HUDEP-2 (cell line): ENCODE data around the gene TMEM175.

Source experiments
- DNase-seq, 76 experiments: peaks; one replicate each; lab custom pipeline; 2025; ENCODE audit not compliant: unreplicated experiment in 76 of 76; lab: John Stamatoyannopoulos, UW

The TMEM175 gene

DNA sequence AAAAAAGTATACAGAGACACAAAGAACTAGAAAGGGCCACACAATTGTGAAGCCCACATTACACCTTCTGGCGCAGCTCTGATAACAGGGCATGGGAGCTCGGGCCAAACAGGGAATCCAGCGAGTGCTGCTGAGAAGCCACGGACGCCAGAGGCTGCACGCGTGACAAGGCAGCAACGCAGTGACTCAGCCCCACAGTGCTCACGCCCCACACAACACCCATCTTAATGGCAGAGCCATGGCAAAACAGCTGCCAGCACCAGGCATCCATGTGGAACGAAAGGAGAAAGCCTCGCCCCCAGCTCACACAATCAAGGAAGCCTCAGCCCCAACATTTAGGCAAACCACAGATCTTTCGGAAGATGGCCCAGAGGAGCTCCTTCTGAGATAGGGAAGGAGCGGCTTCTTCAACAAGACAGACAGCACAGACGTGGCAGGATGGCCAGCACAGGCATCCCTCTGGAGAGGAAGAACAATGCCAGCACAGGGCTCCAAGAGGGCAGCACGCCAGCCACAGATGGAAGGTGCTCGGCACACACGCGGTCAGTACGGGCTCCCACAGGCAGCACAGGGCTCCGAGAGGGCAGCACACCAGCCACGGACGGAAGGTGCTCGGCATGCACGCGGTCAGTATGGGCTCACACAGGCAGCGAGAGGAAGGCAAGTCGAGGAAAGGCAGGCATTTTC is 33.2 kb upstream of the TMEM175 start:
- no peak for DNase-seq

DNA sequence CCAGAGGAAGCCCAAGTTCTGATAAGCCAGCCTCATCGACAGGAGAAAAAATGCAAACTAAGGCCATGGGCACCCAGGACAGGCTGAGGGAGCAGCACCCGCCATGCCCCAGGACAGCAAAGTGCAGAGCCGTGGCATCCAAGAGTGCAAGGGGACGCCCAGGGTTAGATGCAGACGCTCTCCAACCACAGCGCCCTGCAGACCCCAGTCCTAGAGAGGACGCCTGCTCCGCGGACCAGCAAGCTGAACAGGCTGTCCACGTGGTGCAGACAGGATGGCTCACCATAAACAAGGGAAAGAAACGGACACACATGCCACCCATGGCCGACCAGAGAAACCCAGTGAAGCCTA is 32.7 kb upstream of the TMEM175 start:
- no peak for DNase-seq

DNA sequence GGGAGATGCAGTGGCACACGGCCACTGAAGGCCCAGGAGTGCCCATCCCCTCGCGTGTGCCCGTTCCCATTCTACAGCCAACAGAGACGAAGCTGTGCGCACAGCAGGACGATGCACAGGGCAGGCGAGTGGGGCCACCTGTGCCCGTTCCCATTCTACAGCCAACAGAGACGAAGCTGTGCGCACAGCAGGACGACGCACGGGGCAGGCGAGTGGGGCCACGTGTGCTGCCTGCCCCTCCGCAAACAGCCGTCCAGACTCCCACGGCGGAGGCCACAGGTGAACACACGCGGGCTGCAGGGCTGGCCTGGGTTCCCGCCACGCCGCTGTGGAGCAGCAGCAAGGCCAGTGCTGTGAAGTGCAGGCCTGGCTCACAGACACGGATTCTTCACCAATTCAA is 32.2 kb upstream of the TMEM175 start:
- no peak for DNase-seq

DNA sequence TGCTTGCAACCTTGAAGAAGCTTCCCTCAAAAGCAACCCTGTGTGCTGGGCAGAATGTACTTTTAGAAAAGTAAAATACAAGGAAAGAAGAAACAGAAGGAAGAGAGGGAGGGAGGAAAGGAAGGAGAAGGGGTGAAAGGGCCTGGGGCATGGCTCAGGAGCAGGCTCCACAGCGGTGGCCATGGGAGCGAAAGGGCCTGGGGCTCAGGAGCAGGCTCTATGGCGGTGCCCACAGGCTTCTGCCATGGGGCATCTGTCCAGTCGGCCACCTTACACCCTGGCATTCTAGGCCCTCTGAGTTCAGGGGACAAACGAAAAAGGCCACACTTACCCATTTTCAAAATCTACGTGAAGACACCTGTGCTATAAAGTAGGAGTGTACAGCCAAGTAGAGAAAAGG is 31.5 kb upstream of the TMEM175 start:
- no peak for DNase-seq

DNA sequence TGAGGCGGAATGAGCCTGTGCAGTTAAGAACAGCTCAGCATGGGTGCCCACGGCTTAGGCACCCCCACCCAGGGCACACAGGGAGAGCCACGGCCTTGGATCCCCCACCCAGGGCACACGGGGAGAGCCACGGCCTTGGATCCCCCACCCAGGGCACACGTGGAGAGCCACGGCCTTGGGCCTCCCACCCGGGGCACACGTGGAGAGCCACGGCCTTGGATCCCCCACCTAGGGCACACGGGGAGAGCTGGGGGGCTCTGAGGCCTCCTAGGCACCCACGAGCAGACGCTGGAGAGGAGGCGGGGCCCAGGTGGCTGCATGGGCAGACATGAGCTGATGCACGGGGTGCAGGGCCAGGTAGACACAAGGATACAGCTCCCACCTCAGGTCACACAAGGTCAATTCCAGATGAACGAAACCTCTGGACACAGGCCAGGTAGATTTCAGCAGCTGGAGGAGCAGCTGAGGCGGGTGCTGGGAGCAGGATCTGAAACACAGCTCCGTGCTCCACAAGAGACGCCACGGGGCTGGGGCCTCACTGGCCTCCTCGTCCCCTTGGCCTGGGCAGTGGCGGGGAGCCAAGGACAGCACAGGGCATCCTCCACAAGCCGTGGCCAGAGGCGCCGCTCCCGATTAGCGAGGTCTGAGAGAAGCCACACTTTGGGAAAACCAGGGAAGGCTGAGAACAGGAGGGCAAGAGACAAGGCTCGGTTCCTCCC is 30.9 kb upstream of the TMEM175 start:
- DNase-seq = no peak

DNA sequence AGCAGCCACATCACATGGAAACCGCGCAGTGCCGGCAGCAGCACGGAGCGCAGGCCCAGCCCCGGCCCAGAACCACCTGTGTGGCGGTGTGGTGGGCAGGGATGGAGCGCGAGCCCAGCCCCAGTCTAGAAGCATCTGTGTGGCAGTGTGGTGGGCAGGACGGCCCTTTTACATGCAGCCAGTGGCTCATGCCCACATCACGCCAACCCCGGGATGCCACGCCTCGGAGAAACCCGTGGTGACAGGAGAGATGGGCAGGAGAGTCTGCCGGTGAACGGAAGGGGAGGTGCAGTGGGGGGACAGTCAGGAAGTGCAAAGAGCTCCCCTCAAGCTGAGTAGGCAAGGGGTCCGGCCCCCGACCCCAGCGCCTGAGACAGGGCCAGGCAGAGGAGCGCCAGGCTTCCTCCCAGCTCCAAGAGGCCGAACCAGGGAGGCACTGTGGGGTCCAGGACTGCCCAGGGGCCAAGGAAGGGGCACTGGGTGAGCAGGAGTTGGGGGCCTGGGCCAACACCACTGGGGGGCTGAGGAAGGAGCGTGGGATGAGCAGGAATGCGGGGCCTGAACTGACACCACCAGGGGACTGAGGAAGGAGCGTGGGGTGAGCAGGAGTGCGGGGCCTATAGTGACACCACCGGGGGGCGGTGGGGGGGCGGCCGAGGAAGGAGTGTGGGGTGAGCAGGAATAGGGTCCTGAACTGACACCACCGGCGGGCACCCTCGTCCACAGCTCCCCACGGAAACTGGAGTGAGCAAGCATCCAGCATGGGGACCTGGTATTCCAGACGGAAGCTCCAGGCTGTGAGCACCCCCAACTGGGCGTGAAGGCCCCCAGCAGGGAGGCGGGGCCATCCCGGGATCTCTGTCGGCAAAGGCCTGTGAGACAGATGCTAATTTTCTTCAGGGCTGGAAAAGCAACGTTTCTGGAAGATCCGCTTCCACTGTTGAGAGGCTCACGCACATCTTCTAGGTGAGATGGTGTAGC is 28.9 kb upstream of the TMEM175 start:
- no peak for DNase-seq

DNA sequence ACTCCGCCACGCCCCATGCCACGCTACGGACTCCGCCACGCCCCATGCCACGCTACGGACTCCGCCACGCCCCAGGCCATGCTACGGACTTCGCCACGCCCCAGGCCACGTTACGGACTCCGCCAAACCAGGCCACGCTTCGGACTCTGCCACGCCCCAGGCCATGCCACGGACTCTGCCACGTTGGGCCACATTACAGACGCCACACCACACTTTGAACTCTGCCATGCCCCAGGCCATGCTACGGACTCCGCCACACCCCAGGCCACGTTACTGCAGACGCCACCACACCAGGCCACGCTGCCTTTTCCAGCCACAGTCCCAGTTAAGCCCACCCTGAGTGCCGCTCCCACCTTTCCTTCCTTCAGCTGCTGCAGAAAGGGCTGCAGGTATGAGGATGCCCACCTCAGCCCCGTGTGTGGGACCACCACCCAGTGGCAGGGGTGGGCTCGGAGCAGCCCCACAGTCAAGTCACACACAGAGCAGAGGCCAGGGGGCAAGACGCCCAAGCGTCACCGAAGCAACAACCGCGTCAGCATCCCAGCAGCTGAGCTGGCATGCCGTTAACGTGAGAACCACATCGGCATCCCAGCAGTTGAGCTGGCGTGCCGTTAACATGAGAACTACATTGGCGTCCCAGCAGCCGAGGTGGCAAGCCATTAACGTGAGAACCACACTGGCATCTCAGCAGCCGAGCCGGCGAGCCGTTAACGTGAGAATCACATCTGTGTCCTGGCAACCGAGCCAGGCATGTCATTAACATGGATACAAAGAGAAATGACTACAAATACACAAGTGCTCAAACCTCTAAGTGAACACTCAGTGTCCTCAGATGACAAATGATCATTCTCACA is 26.5 kb upstream of the TMEM175 start:
- DNase-seq = peak in 1 of 76 experiments; percentile 5

DNA sequence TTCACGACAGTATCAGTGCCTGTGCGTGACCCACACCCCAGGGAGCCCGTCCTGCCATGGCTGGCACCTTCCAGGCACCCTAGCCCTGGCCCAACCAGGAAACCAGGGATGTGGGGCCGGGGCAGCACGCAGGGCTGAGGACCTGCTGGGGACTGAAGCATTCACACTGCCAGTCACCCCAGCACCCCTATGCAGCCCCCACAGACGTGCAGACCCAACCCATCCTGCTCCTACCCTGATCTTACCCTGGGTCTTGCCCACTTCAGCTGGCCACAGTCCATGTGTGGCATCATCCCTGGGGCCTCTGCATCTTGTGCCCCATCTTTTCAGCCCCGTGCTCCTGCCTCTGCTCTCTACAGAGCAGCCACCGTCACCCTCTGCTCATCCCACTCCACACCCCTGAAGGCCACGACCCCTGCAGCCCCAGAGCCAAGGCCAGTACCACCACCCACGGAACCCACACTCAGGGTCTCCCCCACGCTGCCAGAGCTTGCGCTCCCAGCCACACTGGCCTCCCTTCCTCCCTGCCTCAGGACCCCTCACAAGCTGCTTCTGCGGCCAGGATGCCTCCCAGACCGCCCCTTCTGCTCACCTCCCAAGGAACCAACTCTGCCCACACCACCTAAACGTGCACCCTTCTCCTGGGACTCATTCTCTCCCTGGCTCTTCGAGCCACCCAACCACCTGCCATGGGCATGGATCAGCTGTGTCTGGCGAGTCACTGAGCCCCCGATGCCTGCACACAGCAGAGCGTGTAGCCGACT is 25.7 kb upstream of the TMEM175 start:
- no peak for DNase-seq

DNA sequence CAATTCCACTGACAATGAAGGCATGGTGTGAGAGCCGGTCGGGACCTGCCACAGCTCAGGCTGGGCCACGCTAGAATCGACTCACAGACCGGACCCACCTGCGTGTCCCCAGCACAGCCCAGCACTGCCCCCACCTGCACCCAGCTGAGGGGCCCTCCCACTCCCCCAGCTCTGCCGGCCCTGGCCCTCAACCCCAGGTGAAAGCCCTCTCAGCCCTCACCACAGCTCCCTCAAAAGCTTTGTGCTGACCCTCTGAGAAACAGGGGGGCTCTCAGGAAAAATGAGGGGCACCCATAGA is 25.2 kb upstream of the TMEM175 start:
- DNase-seq = no peak

DNA sequence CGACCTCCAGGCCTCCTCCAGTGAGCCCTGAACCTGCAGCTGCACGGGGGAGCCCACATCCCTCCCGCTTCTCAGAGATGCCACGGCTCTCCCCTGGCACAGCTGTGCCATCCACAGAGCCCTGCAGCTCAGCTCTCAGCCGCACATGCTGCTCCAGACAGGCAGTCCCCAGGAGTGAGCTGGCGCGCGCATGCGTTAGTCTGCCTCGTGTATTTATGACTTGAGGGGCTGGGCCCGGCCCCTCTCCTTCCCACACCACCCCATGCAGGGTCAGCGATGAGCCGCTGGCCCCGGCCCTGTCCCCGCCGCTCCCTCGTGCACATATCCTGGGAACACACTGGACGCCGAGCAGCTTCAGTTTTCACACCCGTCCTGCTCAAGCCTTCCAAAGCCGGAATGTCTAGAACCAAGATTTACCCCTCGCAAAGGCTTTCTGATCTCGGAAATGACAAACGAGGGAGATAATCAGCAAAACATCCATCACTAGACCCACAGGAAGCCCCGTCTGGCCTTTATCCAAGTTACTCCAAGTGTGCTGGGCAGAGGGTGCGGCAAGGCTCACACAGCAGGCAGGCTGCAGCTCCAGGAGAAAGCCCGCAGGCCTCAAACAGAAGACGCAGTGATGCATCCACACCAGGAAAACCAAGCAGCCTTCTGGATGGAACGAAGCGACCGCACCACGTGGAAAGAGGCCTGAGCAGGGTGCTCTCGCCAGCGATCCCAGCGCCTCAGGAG is 24.4 kb upstream of the TMEM175 start:
- DNase-seq = no peak

DNA sequence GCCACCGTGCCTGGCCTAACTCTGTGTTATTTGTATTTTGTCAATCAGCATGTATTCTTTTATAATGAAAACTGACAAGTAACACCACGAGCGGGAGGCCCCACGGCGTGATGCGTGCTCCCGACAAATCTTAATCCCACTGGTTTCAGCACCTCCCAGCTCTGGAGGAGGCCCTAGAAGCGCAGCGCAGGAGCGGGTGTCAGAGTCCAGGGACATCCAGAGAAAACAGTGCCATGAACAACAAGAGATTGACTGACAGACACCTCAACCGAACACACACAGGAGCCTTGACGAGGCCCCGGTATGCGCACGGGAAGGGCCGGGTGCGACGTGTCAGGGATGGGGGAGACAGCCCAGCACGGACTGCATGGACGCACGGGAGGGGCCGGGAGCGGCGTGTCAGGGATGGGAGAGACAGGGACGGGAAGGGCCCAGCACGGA is 23.1 kb upstream of the TMEM175 start:
- DNase-seq = no peak

DNA sequence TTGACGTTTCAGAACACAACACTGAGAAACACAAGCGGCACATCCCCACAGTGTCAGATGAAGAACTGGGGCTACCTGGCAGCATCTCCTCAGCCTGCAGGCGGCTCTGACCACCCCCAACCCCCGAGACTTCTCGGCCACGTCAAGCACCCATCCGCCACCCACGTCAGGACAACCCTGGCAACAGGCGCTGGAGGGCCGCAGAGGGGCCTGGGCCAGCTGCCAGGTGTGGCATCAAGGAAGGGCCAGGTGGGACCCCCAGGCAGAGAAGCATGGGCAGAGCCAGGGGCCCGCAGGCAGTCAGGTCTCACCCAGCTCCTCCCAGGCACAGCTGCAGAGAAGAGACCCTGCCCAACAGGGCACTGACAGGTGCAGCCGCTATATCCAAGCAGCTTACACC is 22.4 kb upstream of the TMEM175 start:
- no peak for DNase-seq

DNA sequence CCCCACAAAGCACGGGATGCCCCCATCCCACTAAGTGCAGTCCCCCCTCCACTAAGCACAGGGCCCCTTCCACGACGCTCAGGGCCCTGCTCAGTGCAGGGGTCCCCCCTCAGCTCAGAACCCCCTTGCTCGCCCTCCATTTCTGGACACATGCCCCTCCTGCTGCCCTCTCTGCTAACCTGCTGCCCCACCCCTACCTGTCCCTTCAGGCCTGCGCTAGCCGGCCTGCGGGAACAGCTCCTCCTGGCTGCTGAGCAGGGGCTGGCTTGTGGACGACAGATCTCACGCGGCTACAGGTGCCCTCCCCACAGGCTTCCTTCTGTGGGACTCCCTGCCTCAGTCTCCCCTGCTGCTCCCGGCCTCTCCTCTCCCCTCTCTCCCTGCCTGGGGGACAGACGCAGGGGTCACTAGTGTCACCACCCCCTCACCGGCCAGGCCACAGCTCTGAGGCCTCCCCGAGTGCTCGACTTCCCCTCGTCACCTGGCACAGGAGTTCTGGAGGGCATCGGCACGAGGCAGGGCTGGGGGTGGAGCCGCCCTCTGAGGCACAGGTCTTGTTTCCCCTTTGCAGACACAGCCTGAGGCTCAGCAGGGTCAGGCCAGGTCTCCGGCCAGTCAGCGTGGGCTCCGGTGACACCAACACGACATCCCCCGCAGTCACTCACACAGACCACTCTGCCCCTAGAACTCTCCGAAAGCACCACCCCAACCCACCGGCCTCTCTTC is 21.7 kb upstream of the TMEM175 start:
- DNase-seq = no peak

DNA sequence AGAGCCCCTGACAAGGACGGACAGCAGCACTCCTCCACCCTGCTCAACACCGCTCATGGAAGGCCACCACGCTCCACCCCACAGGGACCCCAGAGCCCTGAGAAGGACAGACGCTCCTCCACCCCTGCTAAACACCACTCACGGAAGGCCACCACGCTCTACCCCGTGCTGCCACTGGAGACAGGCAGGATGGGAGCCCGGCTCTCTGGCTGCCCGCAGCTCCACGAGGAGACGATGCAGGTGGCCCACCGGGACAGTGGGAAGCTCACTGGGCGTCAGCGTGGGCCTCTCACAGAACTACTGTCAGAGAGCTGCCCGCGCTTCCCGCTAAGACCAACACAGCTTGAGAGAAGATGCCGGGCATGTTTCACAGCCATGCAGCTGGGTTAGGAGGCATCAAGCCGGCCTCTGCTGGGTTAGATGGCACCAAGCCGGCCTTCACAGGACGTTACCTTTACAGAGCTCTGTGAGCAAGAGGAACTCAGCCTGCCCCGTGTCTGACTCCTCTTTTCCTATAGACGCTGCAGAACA is 21.0 kb upstream of the TMEM175 start:
- DNase-seq = no peak

DNA sequence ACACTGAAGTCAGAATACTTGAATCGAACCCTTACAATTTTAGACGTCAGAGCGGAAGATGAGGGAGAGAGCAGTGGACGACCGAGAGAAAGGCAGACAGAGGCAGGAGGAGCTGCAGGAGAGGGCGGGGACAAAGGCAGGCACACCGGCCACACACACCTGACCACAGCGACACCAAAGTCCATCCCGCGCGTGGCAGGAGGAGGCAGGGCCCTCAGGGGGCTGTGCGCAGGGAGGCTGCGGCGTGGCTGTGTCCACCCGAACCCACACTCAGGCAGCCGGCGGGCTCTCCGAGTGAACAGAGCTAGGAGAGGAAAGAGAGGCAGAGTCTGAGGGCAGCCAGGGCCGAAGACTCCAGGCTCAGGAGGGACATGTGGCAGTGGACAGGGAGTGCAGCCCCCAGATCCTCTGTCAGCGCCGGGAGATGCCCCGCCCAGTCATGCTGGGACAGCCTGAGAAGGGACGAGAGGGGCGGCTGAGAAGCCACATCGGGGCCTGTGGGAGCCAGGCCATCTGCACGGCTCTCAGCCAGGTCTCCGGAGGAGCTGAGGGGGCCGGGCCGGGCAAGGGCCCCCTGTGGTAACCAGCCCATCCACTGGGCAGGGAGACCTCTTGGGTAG is 20.3 kb upstream of the TMEM175 start:
- DNase-seq = no peak

DNA sequence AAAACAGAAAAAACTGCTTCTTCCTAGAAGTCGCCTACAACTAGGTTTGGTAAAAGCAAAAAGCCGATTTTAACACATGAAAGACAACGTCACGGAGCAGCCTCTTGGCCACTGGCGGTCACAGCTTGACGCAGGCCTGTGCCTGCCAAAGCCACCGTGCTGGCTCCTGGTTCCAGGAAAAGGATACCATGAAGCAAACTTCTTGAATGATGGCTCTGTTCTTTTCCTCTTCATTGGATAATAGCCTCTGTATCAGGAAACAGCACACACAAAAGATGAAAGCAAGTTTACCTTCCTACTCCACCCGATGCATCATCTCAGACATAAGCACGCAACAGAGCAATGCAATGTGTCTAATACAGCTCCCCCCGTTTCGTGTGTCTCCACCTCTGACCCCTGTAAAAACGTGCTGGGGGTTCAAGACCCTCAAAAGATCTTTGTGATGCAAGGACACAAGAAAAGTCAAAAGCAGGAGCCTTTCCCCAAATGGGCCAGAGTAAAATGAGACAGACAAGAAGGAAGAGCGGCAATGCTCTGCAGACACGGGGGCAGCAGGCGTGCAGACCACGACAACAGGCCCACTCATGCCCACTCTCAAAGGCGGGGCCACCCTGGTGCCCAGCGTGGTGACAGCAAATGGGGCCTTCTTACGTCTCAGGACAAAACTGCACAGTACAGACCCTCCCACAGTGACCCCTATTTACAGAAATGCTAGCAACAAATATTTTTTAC is 19.5 kb upstream of the TMEM175 start:
- DNase-seq = no peak

DNA sequence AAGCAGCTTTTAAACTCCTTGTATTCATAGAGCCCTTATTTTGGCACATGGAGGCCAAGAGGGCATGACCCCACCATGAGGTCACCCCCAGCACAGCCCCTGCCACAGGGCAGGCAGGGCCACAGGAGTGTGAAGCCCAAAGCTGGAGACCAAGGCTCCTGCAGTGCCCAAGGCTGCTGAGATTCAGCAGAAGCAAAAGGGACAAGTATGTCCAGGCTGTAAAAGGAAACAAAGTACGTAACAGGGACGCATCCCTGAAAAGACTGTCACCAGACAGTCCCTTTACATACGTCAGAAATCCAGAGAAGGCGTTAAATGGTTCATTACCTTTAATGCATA is 19.0 kb upstream of the TMEM175 start:
- DNase-seq = no peak
